Measurements from ENCODE around the gene GCGR.

DNA sequence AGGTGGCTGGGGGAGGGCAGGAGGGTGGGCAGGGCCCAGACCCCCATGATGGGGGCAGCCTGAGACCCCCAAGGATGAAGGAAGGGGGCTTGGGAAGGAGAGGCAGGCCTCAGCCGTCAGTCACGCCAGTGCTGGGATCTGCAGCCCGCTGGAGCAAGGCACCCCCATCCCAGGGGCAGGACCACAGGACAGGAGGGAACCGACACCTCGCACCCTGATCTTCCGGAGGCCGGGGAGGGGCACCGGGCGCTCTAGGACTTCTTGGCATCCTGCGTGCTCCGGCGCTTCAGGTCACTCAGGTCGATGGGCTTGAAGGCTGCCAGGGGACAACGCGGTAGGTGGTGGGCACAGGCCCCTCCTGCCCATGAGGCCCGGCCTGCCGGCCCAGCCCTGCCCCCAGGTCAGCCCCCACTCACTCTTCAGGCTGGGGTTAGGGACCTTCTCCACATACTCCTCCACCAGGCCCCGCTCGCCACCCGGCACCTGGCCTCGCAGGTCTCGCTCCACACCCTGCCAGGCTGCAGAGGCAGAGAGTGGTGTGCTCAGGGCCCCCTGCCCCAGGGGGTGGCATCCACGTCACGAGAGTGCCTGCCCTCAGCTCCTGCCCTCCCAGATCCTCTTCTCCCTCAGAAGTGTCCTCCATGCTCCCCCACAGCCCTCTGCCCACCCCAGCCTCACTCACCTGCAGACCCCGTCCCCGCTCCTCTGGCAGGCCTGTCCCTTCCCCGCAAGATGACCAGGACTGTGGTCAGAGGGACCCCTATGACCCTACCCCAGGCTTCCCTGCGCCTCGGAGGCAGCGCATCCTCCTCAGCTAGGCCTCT lies 19.3 kb downstream of the GCGR start:
- no peak for TF ChIP-seq POLR2AphosphoS5 (IDR thresholded peaks at IDR 0.05; ENCODE audit: low read depth, low read length)
- no peak for TF ChIP-seq POLR2A (IDR thresholded peaks at IDR 0.05; ENCODE audit: low read depth, low read length)

All from GM12892 (cell line).